GM10847 (cell line): ENCODE results near the gene SNCAIP.

Experiments
- POLR2A ChIP-seq: IDR thresholded peaks from 2 replicates; pipeline ENCODE4 v1.6.1; 2011; ENCODE audit not compliant: insufficient read length; ENCODE audit errors: extremely low read depth

The SNCAIP gene

GRCh38 chr5:122311961-122312590 lies at the start of gene SNCAIP:
Gene SNCAIP (plus strand): TSS chr5:122312237. CDS start chr5:122391135, 78,898 bp downstream.
- no peak for TF ChIP-seq POLR2A

GRCh38 chr5:122263352-122264030 lies 48.5 kb upstream of the SNCAIP start:
- TF ChIP-seq POLR2A: no peak

GRCh38 chr5:122264610-122265009 lies 47.4 kb upstream of the SNCAIP start:
- no peak for TF ChIP-seq POLR2A

GRCh38 chr5:122267185-122267584 lies 44.9 kb upstream of the SNCAIP start:
- no peak for TF ChIP-seq POLR2A

GRCh38 chr5:122273696-122274095 lies 38.3 kb upstream of the SNCAIP start:
- no peak for TF ChIP-seq POLR2A

- no peak for TF ChIP-seq POLR2A
Observed at GRCh38 chr5:122283592-122283991, 28.4 kb upstream of the SNCAIP start.

GRCh38 chr5:122286541-122286940 lies 25.5 kb upstream of the SNCAIP start:
- no peak for TF ChIP-seq POLR2A

GRCh38 chr5:122287101-122287500 lies 24.9 kb upstream of the SNCAIP start:
- TF ChIP-seq POLR2A: no peak

- TF ChIP-seq POLR2A: no peak
Observed at GRCh38 chr5:122291000-122291901, 20.8 kb upstream of the SNCAIP start.

- TF ChIP-seq POLR2A: no peak
Observed at GRCh38 chr5:122292332-122292731, 19.7 kb upstream of the SNCAIP start.

- no peak for TF ChIP-seq POLR2A
Observed at GRCh38 chr5:122295138-122295537, 16.9 kb upstream of the SNCAIP start.

GRCh38 chr5:122296871-122297270 lies 15.2 kb upstream of the SNCAIP start:
- TF ChIP-seq POLR2A: no peak

- TF ChIP-seq POLR2A: no peak
Observed at GRCh38 chr5:122297587-122298298, 14.3 kb upstream of the SNCAIP start.

- no peak for TF ChIP-seq POLR2A
Observed at GRCh38 chr5:122300374-122300773, 11.7 kb upstream of the SNCAIP start.

GRCh38 chr5:122301016-122301415 lies 11.0 kb upstream of the SNCAIP start:
- no peak for TF ChIP-seq POLR2A
